ENCODE results near the gene SPZ1. TPM values are rescaled to one million over a fixed set of nuclear protein-coding genes. Genes with fewer than 3 reads are reported as not detected.

The SPZ1 gene
- total RNA-seq, 2 donors from 2014 or later, result not detected

DNA sequence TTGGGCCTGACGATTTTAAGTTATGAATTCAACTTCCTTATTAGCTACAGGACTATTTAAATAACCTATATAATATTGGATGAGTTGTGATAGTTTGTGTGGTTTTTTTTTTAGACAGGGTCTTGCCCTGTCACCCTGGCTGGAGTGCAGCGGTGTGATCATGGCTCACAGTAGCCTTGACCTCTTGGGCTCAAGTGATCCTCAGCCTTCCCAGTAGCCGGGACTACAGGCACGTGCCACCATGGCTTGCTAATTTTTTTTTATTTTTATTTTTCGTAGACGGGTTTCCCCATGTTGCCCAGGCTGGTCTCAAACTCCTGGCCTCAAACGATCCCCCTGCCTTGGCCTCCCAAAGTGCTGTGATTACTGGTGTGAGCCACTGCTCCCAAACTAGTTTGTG is 17.6 kb downstream of the SPZ1 start:
- no peaks in the 10 kb centered on the region for H3K27me3 Mint-ChIP-seq (ENCODE audit: insufficient read depth)
- Histone ChIP-seq H3K27ac (ENCODE audit: low read depth, low read length) (no peak overlapping the region), H3K4me1 (ENCODE audit: control insufficient read depth, insufficient read depth, low read length) (no peaks in the 10 kb centered on the region), H3K36me3 (ENCODE audit: control insufficient read depth, insufficient read depth, low read length) (no peaks in the 10 kb centered on the region), H3K4me3 (ENCODE audit: low read length) (no peak overlapping the region), H3K27me3 (ENCODE audit: control insufficient read depth, insufficient read depth, low read length, poor library complexity, severe bottlenecking) (no peaks in the 10 kb centered on the region), H3K9me3 (ENCODE audit: control insufficient read depth, low read length) (no peaks in the 10 kb centered on the region), H3K9ac (ENCODE audit: extremely low read depth, low read length, poor library complexity, severe bottlenecking) (no peak overlapping the region)
- H3K9me3 Mint-ChIP-seq, result no peaks in the 10 kb centered on the region
- H3K4me3 Mint-ChIP-seq, result no peak overlapping the region
- H3K36me3 Mint-ChIP-seq (ENCODE audit: low read depth), result no peaks in the 10 kb centered on the region
- H3K27ac Mint-ChIP-seq, result no peak overlapping the region
- H3K4me1 Mint-ChIP-seq, result no peaks in the 10 kb centered on the region
- 75 to 85% methylated on average over 6 of the region's 7 CpGs for WGBS, 2 experiments (ENCODE audit: insufficient coverage in 1 of 2, insufficient read length in 1 of 2)
- TF ChIP-seq, protein P1, sequence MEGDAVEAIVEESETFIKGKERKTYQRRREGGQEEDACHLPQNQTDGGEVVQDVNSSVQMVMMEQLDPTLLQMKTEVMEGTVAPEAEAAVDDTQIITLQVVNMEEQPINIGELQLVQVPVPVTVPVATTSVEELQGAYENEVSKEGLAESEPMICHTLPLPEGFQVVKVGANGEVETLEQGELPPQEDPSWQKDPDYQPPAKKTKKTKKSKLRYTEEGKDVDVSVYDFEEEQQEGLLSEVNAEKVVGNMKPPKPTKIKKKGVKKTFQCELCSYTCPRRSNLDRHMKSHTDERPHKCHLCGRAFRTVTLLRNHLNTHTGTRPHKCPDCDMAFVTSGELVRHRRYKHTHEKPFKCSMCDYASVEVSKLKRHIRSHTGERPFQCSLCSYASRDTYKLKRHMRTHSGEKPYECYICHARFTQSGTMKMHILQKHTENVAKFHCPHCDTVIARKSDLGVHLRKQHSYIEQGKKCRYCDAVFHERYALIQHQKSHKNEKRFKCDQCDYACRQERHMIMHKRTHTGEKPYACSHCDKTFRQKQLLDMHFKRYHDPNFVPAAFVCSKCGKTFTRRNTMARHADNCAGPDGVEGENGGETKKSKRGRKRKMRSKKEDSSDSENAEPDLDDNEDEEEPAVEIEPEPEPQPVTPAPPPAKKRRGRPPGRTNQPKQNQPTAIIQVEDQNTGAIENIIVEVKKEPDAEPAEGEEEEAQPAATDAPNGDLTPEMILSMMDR (conservative IDR thresholded peaks at IDR 0.05), result no peak
- no peak for DNase-seq

DNA sequence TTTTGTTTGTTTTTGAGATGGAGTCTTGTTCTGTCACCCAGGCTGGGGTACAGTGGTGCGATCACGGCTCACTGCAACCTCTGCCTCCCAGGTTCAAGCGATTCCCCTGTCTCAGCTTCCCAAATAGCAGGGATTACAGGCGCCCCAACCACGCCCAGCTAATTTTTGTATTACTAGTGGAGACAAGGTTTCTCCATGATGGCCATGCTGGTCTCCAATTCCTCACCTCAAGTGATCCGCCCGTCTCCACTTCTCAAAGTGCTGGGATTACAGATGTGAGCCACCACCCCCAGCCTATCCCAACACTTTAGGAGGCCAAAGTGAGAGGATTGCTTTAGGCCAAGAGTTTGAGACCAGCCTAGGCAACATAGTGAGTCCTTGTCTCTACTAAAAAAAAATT is 19.3 kb downstream of the SPZ1 start:
- H3K9ac ChIP-seq (ENCODE audit: extremely low read depth, low read length, poor library complexity, severe bottlenecking), result no peak overlapping the region
- no peaks in the 10 kb centered on the region for H3K4me1 Mint-ChIP-seq
- no peaks in the 10 kb centered on the region for H3K4me1 ChIP-seq (ENCODE audit: control insufficient read depth, insufficient read depth, low read length)
- H3K36me3 Mint-ChIP-seq (ENCODE audit: low read depth), result no peaks in the 10 kb centered on the region
- H3K27ac Mint-ChIP-seq, result no peak overlapping the region
- H3K27me3 Mint-ChIP-seq (ENCODE audit: insufficient read depth), result no peaks in the 10 kb centered on the region
- no peak overlapping the region for H3K4me3 Mint-ChIP-seq
- H3K9me3 Mint-ChIP-seq, result no peaks in the 10 kb centered on the region
- no peaks in the 10 kb centered on the region for H3K36me3 ChIP-seq (ENCODE audit: control insufficient read depth, insufficient read depth, low read length)
- DNase-seq, result no peak
- H3K4me3 ChIP-seq (ENCODE audit: low read length), result no peak overlapping the region
- H3K27me3 ChIP-seq (ENCODE audit: control insufficient read depth, insufficient read depth, low read length, poor library complexity, severe bottlenecking), result no peaks in the 10 kb centered on the region
- H3K9me3 ChIP-seq (ENCODE audit: control insufficient read depth, low read length), result no peaks in the 10 kb centered on the region
- no peak overlapping the region for H3K27ac ChIP-seq (ENCODE audit: low read depth, low read length)
- TF ChIP-seq, protein P1 (conservative IDR thresholded peaks at IDR 0.05), result no peak
- WGBS, 2 experiments (ENCODE audit: insufficient coverage in 1 of 2, insufficient read length in 1 of 2), result 87 to 93% methylated on average over 3 to 7 of the region's 7 CpGs

DNA sequence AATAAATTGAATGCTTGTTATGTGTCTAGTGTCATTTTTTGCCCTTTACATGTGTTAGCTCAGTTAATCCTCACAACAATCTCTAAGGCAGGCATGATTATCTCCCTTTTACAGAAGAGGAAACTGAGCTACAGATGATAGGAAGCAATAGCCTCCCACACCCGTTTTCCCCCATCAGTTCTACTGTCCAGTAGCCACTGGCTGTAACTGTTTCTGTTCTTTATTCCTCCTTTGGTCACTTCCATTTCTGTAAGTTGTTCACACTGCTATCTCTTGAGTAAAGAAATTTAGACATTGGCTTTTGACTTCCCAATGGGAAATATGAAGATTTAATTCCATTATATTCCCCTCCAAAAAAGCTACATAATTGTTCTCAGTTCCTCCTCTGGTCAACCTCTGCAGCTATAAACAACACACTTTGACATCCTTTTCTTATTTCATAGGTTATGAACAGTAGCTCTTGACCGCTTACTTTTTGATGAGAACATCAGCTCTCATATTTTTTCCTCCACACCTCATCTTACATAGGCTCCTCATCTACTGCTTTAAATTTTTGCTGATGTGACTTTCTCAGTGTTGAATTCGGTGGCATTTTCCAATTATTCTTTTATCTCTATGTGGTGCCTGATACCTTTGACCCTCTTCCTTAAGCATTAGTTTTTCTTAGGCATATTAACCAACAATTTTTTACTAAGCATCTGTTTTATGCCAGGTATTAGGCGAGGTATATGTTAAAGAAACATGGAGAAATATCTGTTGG is 21.4 kb downstream of the SPZ1 start:
- WGBS, 2 experiments (ENCODE audit: insufficient coverage in 1 of 2, insufficient read length in 1 of 2), result 83 to 87% methylated on average over 3 to 4 of the region's 4 CpGs
- H3K27me3 ChIP-seq (ENCODE audit: control insufficient read depth, insufficient read depth, low read length, poor library complexity, severe bottlenecking), result no peaks in the 10 kb centered on the region
- Mint-ChIP-seq H3K27me3 (ENCODE audit: insufficient read depth) (no peaks in the 10 kb centered on the region), H3K27ac (no peak overlapping the region), H3K4me1 (no peaks in the 10 kb centered on the region), H3K9me3 (no peaks in the 10 kb centered on the region), H3K36me3 (ENCODE audit: low read depth) (no peaks in the 10 kb centered on the region), H3K4me3 (no peak overlapping the region)
- DNase-seq, result no peak
- H3K4me1 ChIP-seq (ENCODE audit: control insufficient read depth, insufficient read depth, low read length), result no peaks in the 10 kb centered on the region
- H3K9ac ChIP-seq (ENCODE audit: extremely low read depth, low read length, poor library complexity, severe bottlenecking), result no peak overlapping the region
- no peaks in the 10 kb centered on the region for H3K36me3 ChIP-seq (ENCODE audit: control insufficient read depth, insufficient read depth, low read length)
- TF ChIP-seq, protein P1 (conservative IDR thresholded peaks at IDR 0.05), result no peak
- H3K27ac ChIP-seq (ENCODE audit: low read depth, low read length), result no peak overlapping the region
- H3K4me3 ChIP-seq (ENCODE audit: low read length), result no peak overlapping the region
- no peaks in the 10 kb centered on the region for H3K9me3 ChIP-seq (ENCODE audit: control insufficient read depth, low read length)
